Smooth muscle cell (in vitro differentiated cells): ENCODE measurements around the gene WDR4. TPM values are rescaled to one million over a fixed set of nuclear protein-coding genes. Genes with fewer than 3 reads are reported as not detected.
"Not testable (repeated sequence)": the region's sequence is repeated elsewhere in the genome, so short reads cannot be mapped to it uniquely, and the experiment has no call there.

Experiments
- DNase-seq: peaks from one replicate; lab custom pipeline; 2025; ENCODE audit not compliant: unreplicated experiment; lab: John Stamatoyannopoulos, UW
- H2AFZ ChIP-seq: fragments of 200-600 bp; sonication (generic); 2 replicates; pipeline ENCODE4 v1.6.0; 2016; ENCODE audit warnings: antibody characterized with exemption, low read depth, mild to moderate bottlenecking
- H3F3A ChIP-seq: fragments of 200-600 bp; sonication (generic); 2 replicates; pipeline ENCODE4 v1.6.0; 2017; ENCODE audit warnings: antibody characterized with exemption, low read depth
- H3K27ac ChIP-seq: fragments of 200-600 bp; sonication (generic); 2 replicates; pipeline ENCODE4 v1.5.1; 2016; ENCODE audit warnings: low read depth, mild to moderate bottlenecking
- H3K27me3 ChIP-seq: fragments of 200-600 bp; sonication (generic); 2 replicates; pipeline ENCODE4 v1.6.1; 2016; ENCODE audit warnings: low read depth, mild to moderate bottlenecking
- H3K36me3 ChIP-seq: fragments of 200-600 bp; sonication (generic); 2 replicates; pipeline ENCODE4 v1.5.1; 2016; ENCODE audit warnings: low read depth
- H3K4me1 ChIP-seq: fragments of 200-600 bp; sonication (generic); 2 replicates; pipeline ENCODE4 v1.5.1; 2016; ENCODE audit warnings: low read depth
- H3K4me2 ChIP-seq: fragments of 200-600 bp; sonication (generic); 2 replicates; pipeline ENCODE4 v1.6.0; 2016; ENCODE audit warnings: mild to moderate bottlenecking
- H3K4me3 ChIP-seq: fragments of 200-600 bp; sonication (generic); 2 replicates; pipeline ENCODE4 v1.5.1; 2016; ENCODE audit warnings: mild to moderate bottlenecking
- H3K79me2 ChIP-seq: fragments of 200-600 bp; sonication (generic); 2 replicates; pipeline ENCODE4 v1.6.0; 2016; ENCODE audit warnings: low read depth, mild to moderate bottlenecking
- H3K9ac ChIP-seq: fragments of 200-600 bp; sonication (generic); 2 replicates; pipeline ENCODE4 v1.6.0; 2016; ENCODE audit warnings: low read depth
- H3K9me3 ChIP-seq: fragments of 200-600 bp; sonication (generic); replicated peaks from 2 replicates; pipeline ENCODE4 v1.5.1; 2016; ENCODE audit warnings: low read depth
- H4K20me1 ChIP-seq: fragments of 200-600 bp; sonication (generic); 2 replicates; pipeline ENCODE4 v1.6.0; 2016; ENCODE audit warnings: low read depth
- WGBS: methylation state at CpG from one replicate; pipeline ENCODE4 v1.1.7; 2016; ENCODE audit warnings: low lambda C conversion rate; 5-methylcytosine and 5-hydroxymethylcytosine counted together
- polyA plus RNA-seq: library from polyadenylated mRNA; unstranded; fragments of >200 nt; fragmentation: Nextera tagmentation; extraction: Ambion mirVana; gene quantifications from 2 replicates; pipeline ENCODE4 v1.2.1, GENCODE V29; 2016
- total RNA-seq: library from RNA; depleted of rRNA; stranded (reverse); fragments of >200 nt; gene quantifications from 2 replicates; pipeline ENCODE4 v1.2.3, GENCODE V29; 2014
- TF ChIP-seq, protein P1 (sequence below): fragments of 200-600 bp; sonication (generic); IDR thresholded peaks from 2 replicates; pipeline ENCODE4 v1.5.1; 2017; ENCODE audit warnings: borderline replicate concordance, mild to moderate bottlenecking, antibody characterized with exemption; ENCODE audit not compliant: insufficient read depth, poor library complexity, severe bottlenecking

Gene WDR4
- total and polyA plus RNA-seq, 2 experiments from 2014 or later = 5.1 TPM

DNA sequence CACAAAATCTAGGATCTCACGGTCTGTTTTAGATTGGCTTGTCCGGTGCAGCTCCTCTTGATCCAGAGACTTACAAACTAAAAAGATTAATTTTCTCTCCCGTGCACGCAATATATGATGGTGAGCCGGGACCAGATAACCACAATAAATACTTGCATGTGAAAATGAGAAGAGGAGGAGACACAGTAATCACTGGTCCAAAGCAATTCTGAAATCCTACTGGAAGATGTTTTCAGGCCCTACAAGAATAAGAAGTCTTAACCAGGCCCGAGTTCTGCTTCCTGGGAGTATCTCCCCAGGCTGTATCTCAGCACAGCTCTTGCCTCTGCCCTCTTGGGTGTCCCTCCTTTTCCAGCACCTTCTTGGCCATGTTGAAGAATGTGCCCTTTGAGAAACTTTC, 1.0 kb upstream of the WDR4 start:
- no peaks in the 10 kb centered on the region for H3K27me3 ChIP-seq
- DNase-seq = no peak
- H3K4me2 ChIP-seq = peak overlapping the region; percentile 95
- H3K79me2 ChIP-seq = peaks cover 26% of the 10 kb centered on the region
- peaks cover 10% of the 10 kb centered on the region for H3K4me1 ChIP-seq
- H4K20me1 ChIP-seq = no peaks in the 10 kb centered on the region
- no peaks in the 10 kb centered on the region for H3K9me3 ChIP-seq
- TF ChIP-seq, protein P1, sequence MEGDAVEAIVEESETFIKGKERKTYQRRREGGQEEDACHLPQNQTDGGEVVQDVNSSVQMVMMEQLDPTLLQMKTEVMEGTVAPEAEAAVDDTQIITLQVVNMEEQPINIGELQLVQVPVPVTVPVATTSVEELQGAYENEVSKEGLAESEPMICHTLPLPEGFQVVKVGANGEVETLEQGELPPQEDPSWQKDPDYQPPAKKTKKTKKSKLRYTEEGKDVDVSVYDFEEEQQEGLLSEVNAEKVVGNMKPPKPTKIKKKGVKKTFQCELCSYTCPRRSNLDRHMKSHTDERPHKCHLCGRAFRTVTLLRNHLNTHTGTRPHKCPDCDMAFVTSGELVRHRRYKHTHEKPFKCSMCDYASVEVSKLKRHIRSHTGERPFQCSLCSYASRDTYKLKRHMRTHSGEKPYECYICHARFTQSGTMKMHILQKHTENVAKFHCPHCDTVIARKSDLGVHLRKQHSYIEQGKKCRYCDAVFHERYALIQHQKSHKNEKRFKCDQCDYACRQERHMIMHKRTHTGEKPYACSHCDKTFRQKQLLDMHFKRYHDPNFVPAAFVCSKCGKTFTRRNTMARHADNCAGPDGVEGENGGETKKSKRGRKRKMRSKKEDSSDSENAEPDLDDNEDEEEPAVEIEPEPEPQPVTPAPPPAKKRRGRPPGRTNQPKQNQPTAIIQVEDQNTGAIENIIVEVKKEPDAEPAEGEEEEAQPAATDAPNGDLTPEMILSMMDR = no peak
- whole genome bisulfite sequencing = 96% methylated on average over 6 of the region's 6 CpGs
- peak overlapping the region; percentile 90 for H3K4me3 ChIP-seq
- no peaks in the 10 kb centered on the region for H3F3A ChIP-seq
- peak overlapping the region; percentile 82 for H3K9ac ChIP-seq
- peaks cover 3% of the 10 kb centered on the region for H3K36me3 ChIP-seq
- peak overlapping the region; percentile 85 for H3K27ac ChIP-seq
- H2AFZ ChIP-seq = no peak overlapping the region

DNA sequence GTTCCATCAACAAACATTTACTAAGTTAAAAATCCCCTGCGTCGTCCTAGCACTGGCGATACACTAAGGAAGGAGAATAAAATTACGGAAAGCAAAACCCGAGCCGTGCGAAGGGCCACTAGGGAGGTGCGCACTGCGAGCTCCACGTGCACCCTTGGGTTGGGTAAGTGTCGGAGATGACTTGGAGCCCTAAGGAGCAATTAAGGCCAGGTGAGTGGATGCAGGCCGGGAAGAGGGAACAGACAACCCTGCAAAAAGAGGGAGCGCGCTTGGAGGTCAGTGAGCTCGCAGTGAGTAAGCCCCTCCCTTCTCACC, 704 bp downstream of the WDR4 start:
- Histone ChIP-seq H3F3A (no peaks in the 10 kb centered on the region), H4K20me1 (no peaks in the 10 kb centered on the region), H3K36me3 (peaks cover 4% of the 10 kb centered on the region), H2AFZ (peak overlapping the region; percentile 81), H3K9ac (peak overlapping the region; percentile 89), H3K4me3 (peak overlapping the region; percentile 90), H3K9me3 (no peaks in the 10 kb centered on the region), H3K4me1 (peaks cover 10% of the 10 kb centered on the region), H3K27me3 (no peaks in the 10 kb centered on the region), H3K79me2 (peaks cover 26% of the 10 kb centered on the region), H3K4me2 (peak overlapping the region; percentile 95), H3K27ac (peak overlapping the region; percentile 85)
- DNase-seq = no peak
- TF ChIP-seq, protein P1 = no peak
- WGBS = under 1% methylated on average over 15 of the region's 15 CpGs

DNA sequence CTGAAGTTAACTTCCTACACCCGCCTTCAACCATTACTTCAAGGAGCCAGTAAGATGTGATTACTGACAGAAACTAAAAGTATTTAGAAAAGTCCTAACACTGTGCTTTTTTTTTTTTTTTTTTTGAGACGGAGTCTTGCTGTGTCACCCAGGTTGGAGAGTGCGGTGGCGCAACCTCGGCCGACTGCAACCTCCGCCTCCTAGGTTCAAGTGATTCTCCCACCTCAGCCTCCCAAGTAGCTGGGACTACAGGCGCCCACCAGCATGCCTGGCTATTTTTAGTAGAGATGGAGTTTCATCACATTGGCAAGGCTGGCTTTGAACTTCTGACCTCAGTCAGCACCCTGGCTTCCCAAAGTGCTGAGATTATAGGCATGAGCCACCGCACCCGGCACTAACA, 3.5 kb downstream of the WDR4 start:
- not testable (repeated sequence) for H2AFZ ChIP-seq, H4K20me1 ChIP-seq, H3K4me1 ChIP-seq, H3K27ac ChIP-seq, H3K4me2 ChIP-seq, H3K9me3 ChIP-seq, H3K27me3 ChIP-seq, H3K9ac ChIP-seq, H3F3A ChIP-seq, H3K4me3 ChIP-seq, DNase-seq
- H3K36me3 ChIP-seq = peaks cover 11% of the 10 kb centered on the region
- peaks cover 26% of the 10 kb centered on the region for H3K79me2 ChIP-seq
- WGBS = over 99% methylated on average over 10 of the region's 10 CpGs

DNA sequence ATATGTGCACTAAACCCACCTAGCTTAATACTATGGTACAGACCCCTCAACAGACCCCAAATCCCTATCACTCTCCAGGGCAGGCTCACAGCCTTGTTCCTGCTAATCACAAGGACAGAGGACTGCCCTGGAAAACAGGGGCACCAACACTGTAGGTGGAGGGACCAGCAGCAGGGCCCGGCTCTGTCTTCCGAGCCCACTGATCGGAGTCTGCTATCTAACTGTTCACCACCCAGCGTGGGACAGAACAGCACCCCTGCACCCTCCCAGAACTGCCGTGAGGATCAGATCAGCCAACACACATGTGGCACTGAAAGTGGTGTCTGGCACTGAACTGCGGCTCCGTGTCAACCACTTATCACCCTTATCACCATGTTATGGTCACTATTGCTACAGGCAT, 6.2 kb downstream of the WDR4 start:
- TF ChIP-seq, protein P1 = no peak
- Histone ChIP-seq H3K4me3 (no peak overlapping the region), H3K9me3 (no peaks in the 10 kb centered on the region), H2AFZ (no peak overlapping the region), H3K36me3 (peaks cover 11% of the 10 kb centered on the region), H3K4me1 (peaks cover 4% of the 10 kb centered on the region), H3K4me2 (no peak overlapping the region), H3K79me2 (peaks cover 11% of the 10 kb centered on the region), H3K27ac (no peak overlapping the region), H4K20me1 (no peaks in the 10 kb centered on the region), H3K9ac (no peak overlapping the region), H3K27me3 (no peaks in the 10 kb centered on the region), H3F3A (no peaks in the 10 kb centered on the region)
- DNase-seq = no peak
- WGBS = 97% methylated on average over 7 of the region's 7 CpGs
